CD4-positive, alpha-beta T cell treated with Interleukin-17A for 4 hours (primary cell): ENCODE data around the gene TIAL1.
"Not testable (repeated sequence)": the region's sequence is repeated elsewhere in the genome, so short reads cannot be mapped to it uniquely, and the experiment has no call there.

Source experiments
- DNase-seq: peaks from one replicate; pipeline ENCODE4 v3.0.0-alpha.2; 2020; ENCODE audit warnings: mixed read lengths

The TIAL1 gene

GRCh38 chr10:119611433-119611832, 14.7 kb upstream of the TIAL1 start:
- DNase-seq = no peak

- no peak for DNase-seq
Observed at GRCh38 chr10:119609516-119609915, 12.8 kb upstream of the TIAL1 start.

- DNase-seq = peak; percentile 64
Observed at GRCh38 chr10:119608316-119609155, 11.8 kb upstream of the TIAL1 start.

- DNase-seq = no peak
Observed at GRCh38 chr10:119604468-119604867, 7.7 kb upstream of the TIAL1 start.

- DNase-seq = peak; percentile 64
Observed at GRCh38 chr10:119602241-119603095, 5.7 kb upstream of the TIAL1 start.

- DNase-seq = no peak
Observed at GRCh38 chr10:119598397-119598796, 1.6 kb upstream of the TIAL1 start.

- DNase-seq = no peak
Observed at GRCh38 chr10:119597405-119598186, 832 bp upstream of the TIAL1 start.

GRCh38 chr10:119595676-119596515, 868 bp downstream of the TIAL1 start:
- peak; percentile 54 for DNase-seq

- DNase-seq = no peak
Observed at GRCh38 chr10:119595134-119595675, 1.6 kb downstream of the TIAL1 start.

- DNase-seq = no peak
Observed at GRCh38 chr10:119588071-119588470, 8.7 kb downstream of the TIAL1 start.

GRCh38 chr10:119578355-119578754, 18.4 kb downstream of the TIAL1 start:
- no peak for DNase-seq

- DNase-seq = no peak
Observed at GRCh38 chr10:119575991-119576390, 20.8 kb downstream of the TIAL1 start.

GRCh38 chr10:119575506-119575905, 21.3 kb downstream of the TIAL1 start:
- DNase-seq = peak; percentile 41

GRCh38 chr10:119567978-119568377, 28.8 kb downstream of the TIAL1 start:
- DNase-seq = no peak

GRCh38 chr10:119562097-119562496, 34.7 kb downstream of the TIAL1 start:
- no peak for DNase-seq

- not testable (repeated sequence) for DNase-seq
Observed at GRCh38 chr10:119559511-119559910, 37.3 kb downstream of the TIAL1 start.

GRCh38 chr10:119556081-119556480, 40.7 kb downstream of the TIAL1 start:
- not testable (repeated sequence) for DNase-seq

- DNase-seq = no peak
Observed at GRCh38 chr10:119555178-119555784, 41.5 kb downstream of the TIAL1 start.

GRCh38 chr10:119550827-119551226, 45.9 kb downstream of the TIAL1 start:
- no peak for DNase-seq

GRCh38 chr10:119549247-119549999, 47.3 kb downstream of the TIAL1 start:
- DNase-seq = no peak

GRCh38 chr10:119546009-119546408, 50.8 kb downstream of the TIAL1 start:
- DNase-seq = no peak
